NCI-H146 treated with DMSO at 0.1 percent for 48 hours (cell line): ENCODE measurements around the gene CCDC70.
"Not testable (repeated sequence)": the region's sequence is repeated elsewhere in the genome, so short reads cannot be mapped to it uniquely, and the experiment has no call there.

Experiments used
- DNase-seq: peaks from one replicate; lab custom pipeline; 2025; ENCODE audit not compliant: unreplicated experiment; lab: John Stamatoyannopoulos, UW

The CCDC70 gene

GRCh38 chr13:51905787-51906186 lies 44.0 kb downstream of the CCDC70 start:
- no peak for DNase-seq

- DNase-seq, result peak; percentile 90
Observed at GRCh38 chr13:51906581-51906980, 44.8 kb downstream of the CCDC70 start.

GRCh38 chr13:51907040-51907732 lies 45.4 kb downstream of the CCDC70 start:
- DNase-seq, result no peak

- DNase-seq, result not testable (repeated sequence)
Observed at GRCh38 chr13:51909265-51909664, 47.5 kb downstream of the CCDC70 start.

- DNase-seq, result no peak
Observed at GRCh38 chr13:51910508-51910907, 48.7 kb downstream of the CCDC70 start.

- peak; percentile 55 for DNase-seq
Observed at GRCh38 chr13:51912091-51912490, 50.3 kb downstream of the CCDC70 start.

- DNase-seq, result no peak
Observed at GRCh38 chr13:51912511-51913225, 50.9 kb downstream of the CCDC70 start.

GRCh38 chr13:51913421-51914136 lies 51.8 kb downstream of the CCDC70 start:
- peak; percentile 30 for DNase-seq

GRCh38 chr13:51914137-51914493 lies 52.3 kb downstream of the CCDC70 start:
- no peak for DNase-seq
